ENCODE results near the gene FAM162B.

DNA sequence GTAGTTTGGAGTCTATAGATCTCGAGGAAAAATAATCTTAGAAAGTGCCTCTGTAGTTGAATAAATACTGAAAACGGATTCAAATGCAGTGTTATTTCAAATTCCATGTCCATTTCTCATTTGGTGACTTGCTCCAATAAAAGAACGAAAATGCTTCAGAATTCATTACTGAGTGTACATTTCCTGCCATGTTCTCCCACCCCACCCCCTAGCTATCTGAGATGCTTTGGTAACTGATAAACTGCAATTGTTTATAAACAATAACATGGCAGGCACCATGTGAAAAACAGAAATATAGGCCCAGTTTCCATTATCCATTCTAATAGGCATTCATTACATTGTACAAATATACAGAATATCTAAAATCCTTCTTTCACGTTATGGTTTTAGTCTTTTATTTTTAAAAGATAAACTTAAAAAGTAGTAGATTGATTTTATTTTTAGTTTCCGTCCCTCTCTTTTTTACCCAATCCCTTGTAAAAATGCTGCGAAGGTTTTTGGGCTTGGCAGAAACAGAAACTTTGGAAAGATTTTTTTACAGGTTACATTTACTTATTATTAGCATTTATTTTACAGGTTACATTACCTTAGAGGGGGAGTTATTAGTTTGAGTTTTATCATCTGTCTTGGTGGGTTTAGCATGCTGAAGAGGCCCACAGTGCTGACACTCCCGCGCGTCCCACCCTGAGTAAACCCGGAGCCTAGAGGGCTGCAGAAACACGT is 1.5 kb downstream of the FAM162B start:
- TF ChIP-seq CTCF (IDR thresholded peaks at IDR 0.05) (no peak), POLR2AphosphoS5 (IDR thresholded peaks at IDR 0.05) (no peak), POLR2A (IDR thresholded peaks at IDR 0.05) (no peak)

Measured in breast epithelium (tissue), 3 donors.